Cardiac muscle cell (in vitro differentiated cells and primary cell): ENCODE results near the gene PTGS1. TPM values are rescaled to one million over a fixed set of nuclear protein-coding genes. Genes with fewer than 3 reads are reported as not detected.

ENCODE experiments used
- DNase-seq, 2 donors: peaks; one replicate each; pipeline versions ENCODE4 v3.0.0 to v3.0.0-alpha.2; 2010 to 2017; ENCODE audit warnings: low read depth in 1 of 2, low spot score in 1 of 2
- H3K27ac ChIP-seq: fragments of 200-600 bp; sonication (generic); 2 replicates; pipeline ENCODE4 v1.5.1; 2016
- H3K27me3 ChIP-seq: fragments of 200-600 bp; sonication (generic); 2 replicates; pipeline ENCODE4 v1.6.0; 2016; ENCODE audit warnings: control low read depth
- H3K36me3 ChIP-seq: fragments of 200-600 bp; sonication (generic); 2 replicates; pipeline ENCODE4 v1.5.1; 2016; ENCODE audit warnings: control low read depth
- H3K4me1 ChIP-seq: fragments of 200-600 bp; sonication (generic); 2 replicates; pipeline ENCODE4 v1.8.1; 2017; ENCODE audit warnings: low read depth, mild to moderate bottlenecking, mixed run types
- H3K4me3 ChIP-seq: fragments of 200-600 bp; sonication (generic); 2 replicates; pipeline ENCODE4 v1.5.1; 2016; ENCODE audit warnings: mild to moderate bottlenecking
- H3K9me3 ChIP-seq: fragments of 200-600 bp; sonication (generic); 2 replicates; pipeline ENCODE4 v1.5.1; 2017; ENCODE audit warnings: low read depth, mild to moderate bottlenecking, control low read depth
- polyA plus RNA-seq: library from polyadenylated mRNA; unstranded; fragments of >200 nt; fragmentation: Nextera tagmentation; extraction: Ambion mirVana; gene quantifications from 2 replicates; pipeline ENCODE4 v1.2.1, GENCODE V29; 2016
- total RNA-seq: library from RNA; depleted of rRNA; stranded (reverse); fragments of >200 nt; gene quantifications from 2 replicates; pipeline ENCODE4 v1.2.3, GENCODE V29; 2016
- TF ChIP-seq, protein P1 (sequence below): IDR thresholded peaks from 2 replicates; pipeline ENCODE4 v1.5.1; 2012; ENCODE audit warnings: low read depth, mild to moderate bottlenecking, low read length

Gene PTGS1
- total and polyA plus RNA-seq, 2 experiments from 2014 or later, result 1.2 TPM; not detected in 1

DNA sequence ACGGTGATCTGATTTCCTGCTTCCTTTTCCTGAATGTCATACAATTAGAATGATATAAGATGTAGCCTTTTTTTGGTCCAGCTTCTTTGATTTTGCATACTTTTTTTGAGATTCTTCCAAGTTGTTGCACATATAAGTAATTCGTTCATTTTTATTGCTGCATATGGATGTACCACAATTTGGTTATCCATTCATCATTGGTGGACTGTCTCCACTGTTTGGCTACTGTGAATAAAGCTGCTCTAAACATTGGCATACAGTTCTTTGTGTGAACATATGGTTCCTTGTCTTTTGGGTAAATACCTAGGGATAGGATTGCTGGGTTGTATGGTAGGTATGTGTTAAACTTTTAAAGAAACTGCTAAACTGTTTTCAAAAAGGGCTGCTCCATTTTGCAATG is 54.3 kb downstream of the PTGS1 start:
- no peak overlapping the region for H3K27ac ChIP-seq
- no peak overlapping the region for H3K4me3 ChIP-seq
- TF ChIP-seq, protein P1, sequence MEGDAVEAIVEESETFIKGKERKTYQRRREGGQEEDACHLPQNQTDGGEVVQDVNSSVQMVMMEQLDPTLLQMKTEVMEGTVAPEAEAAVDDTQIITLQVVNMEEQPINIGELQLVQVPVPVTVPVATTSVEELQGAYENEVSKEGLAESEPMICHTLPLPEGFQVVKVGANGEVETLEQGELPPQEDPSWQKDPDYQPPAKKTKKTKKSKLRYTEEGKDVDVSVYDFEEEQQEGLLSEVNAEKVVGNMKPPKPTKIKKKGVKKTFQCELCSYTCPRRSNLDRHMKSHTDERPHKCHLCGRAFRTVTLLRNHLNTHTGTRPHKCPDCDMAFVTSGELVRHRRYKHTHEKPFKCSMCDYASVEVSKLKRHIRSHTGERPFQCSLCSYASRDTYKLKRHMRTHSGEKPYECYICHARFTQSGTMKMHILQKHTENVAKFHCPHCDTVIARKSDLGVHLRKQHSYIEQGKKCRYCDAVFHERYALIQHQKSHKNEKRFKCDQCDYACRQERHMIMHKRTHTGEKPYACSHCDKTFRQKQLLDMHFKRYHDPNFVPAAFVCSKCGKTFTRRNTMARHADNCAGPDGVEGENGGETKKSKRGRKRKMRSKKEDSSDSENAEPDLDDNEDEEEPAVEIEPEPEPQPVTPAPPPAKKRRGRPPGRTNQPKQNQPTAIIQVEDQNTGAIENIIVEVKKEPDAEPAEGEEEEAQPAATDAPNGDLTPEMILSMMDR, result no peak
- no peaks in the 10 kb centered on the region for H3K9me3 ChIP-seq
- H3K36me3 ChIP-seq, result no peaks in the 10 kb centered on the region
- DNase-seq, result no peak
- H3K4me1 ChIP-seq, result no peaks in the 10 kb centered on the region
- no peaks in the 10 kb centered on the region for H3K27me3 ChIP-seq

DNA sequence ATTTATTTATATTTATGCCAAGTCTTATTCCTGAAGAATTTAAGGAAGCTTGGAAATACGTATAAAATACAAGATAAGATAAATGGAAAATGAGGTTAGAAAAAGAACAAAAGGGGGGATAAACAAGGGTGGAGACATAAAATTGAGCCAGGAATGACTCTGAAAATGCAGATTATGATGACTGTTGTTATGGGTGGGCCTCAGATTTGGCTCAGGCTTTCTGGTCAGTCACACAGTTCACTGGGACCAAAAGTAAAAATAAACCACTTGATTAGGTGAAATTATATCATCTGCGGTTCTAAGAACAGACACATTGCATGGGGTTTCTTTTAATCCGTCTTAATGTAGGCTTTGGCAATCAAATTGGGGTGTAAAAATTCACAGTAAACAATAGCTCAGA is 55.9 kb downstream of the PTGS1 start:
- Histone ChIP-seq H3K27ac (no peak overlapping the region), H3K36me3 (no peaks in the 10 kb centered on the region), H3K9me3 (no peaks in the 10 kb centered on the region), H3K4me3 (no peak overlapping the region), H3K27me3 (no peaks in the 10 kb centered on the region), H3K4me1 (no peaks in the 10 kb centered on the region)
- peak in 1 of 2 donors; percentile 63 for DNase-seq
- TF ChIP-seq, protein P1, result no peak

DNA sequence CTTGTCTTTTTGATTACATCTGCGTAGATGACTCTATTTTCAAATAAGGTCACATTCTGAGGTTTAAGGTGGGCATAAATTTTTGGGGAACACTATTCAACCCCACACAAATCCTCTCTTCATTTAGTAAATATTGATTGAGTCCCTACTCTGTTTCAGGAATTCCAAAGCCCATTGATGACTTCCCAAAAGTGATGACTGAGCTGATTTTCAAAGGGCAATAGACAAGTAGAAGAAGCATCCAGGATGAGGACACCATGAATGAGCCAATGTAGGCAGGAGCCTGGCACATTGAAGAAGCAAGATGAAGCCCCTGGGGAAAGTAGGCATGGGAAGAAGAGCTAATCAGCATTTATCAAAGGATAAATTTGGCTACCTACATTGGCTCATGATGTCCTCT is 71.7 kb downstream of the PTGS1 start:
- no peaks in the 10 kb centered on the region for H3K36me3 ChIP-seq
- H3K4me1 ChIP-seq, result no peaks in the 10 kb centered on the region
- H3K27ac ChIP-seq, result no peak overlapping the region
- no peaks in the 10 kb centered on the region for H3K27me3 ChIP-seq
- no peaks in the 10 kb centered on the region for H3K9me3 ChIP-seq
- H3K4me3 ChIP-seq, result no peak overlapping the region
- TF ChIP-seq, protein P1, result no peak
- DNase-seq, result no peak

DNA sequence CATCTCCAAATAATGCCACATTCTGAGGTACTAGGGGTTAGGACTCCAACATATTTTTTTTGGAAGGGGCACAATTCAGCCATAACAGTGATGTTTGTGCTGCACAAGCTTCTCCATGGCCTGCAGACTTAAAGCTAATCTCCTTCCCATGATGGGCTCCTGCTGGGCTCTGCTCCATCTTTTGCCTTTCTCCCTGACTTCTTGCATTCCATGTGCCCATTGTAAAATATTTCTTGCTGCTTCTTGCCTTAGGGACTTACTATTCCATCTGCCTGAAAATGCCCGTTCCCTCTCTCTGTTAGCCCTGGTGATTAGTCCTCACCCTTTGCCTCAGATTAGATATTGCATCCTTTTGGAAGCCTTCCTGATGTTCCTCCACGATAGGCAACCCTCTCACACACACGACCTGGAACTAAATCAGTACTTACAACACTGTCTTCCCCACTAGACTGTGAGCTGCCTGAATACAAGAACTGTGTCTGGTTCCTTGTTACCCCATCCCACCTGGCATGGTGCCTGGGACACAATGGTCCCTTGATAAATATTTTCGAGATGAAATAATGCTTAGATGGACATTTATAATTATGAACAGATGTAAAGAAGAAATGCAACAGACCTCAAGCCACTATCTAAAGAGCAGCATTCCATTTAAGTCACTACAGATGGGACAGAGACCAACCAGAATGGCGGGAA is 73.4 kb downstream of the PTGS1 start:
- Histone ChIP-seq H3K27me3 (no peaks in the 10 kb centered on the region), H3K36me3 (no peaks in the 10 kb centered on the region), H3K4me3 (no peak overlapping the region), H3K9me3 (no peaks in the 10 kb centered on the region), H3K4me1 (no peaks in the 10 kb centered on the region), H3K27ac (no peak overlapping the region)
- TF ChIP-seq, protein P1, result no peak
- peak in 1 of 2 donors; percentile 99 for DNase-seq

Other genes with a start within 250 kb of the PTGS1 start
- 86.9 and 116 TPM in 2 replicates for gene NDUFA8, start 211.2 kb upstream of the PTGS1 start, total RNA-seq
- gene NDUFA8, start 211.2 kb upstream of the PTGS1 start, polyA plus RNA-seq, result 287 and 336 TPM in 2 replicates
- gene MORN5, start 211.1 kb upstream of the PTGS1 start, total RNA-seq, result 0.63 TPM in 1 of 2 replicates, not detected in the other
- not detected in 2 replicates for gene MORN5, start 211.1 kb upstream of the PTGS1 start, polyA plus RNA-seq
- 0.12 and 0.14 TPM in 2 replicates for gene LHX6, start 142.1 kb upstream of the PTGS1 start, total RNA-seq
- gene LHX6, start 142.1 kb upstream of the PTGS1 start, polyA plus RNA-seq, result not detected in 2 replicates
- gene RBM18, start 106.2 kb upstream of the PTGS1 start, total RNA-seq, result 5.4 and 5.6 TPM in 2 replicates
- 16.7 and 28.2 TPM in 2 replicates for gene RBM18, start 106.2 kb upstream of the PTGS1 start, polyA plus RNA-seq
- gene MRRF, start 106.1 kb upstream of the PTGS1 start, total RNA-seq, result 41.0 and 44.4 TPM in 2 replicates
- 45.3 and 45.5 TPM in 2 replicates for gene MRRF, start 106.1 kb upstream of the PTGS1 start, polyA plus RNA-seq
- not detected in 2 replicates for gene OR1J1, start 106.9 kb downstream of the PTGS1 start, total RNA-seq
- gene OR1J1, start 106.9 kb downstream of the PTGS1 start, polyA plus RNA-seq, result not detected in 2 replicates
- not detected in 2 replicates for gene OR1J2, start 139.8 kb downstream of the PTGS1 start, total RNA-seq
- not detected in 2 replicates for gene OR1J2, start 139.8 kb downstream of the PTGS1 start, polyA plus RNA-seq
- gene OR1J4, start 148.1 kb downstream of the PTGS1 start, total RNA-seq, result not detected in 2 replicates
- not detected in 2 replicates for gene OR1J4, start 148.1 kb downstream of the PTGS1 start, polyA plus RNA-seq
- gene OR1N1, start 156.3 kb downstream of the PTGS1 start, total RNA-seq, result not detected in 2 replicates
- gene OR1N1, start 156.3 kb downstream of the PTGS1 start, polyA plus RNA-seq, result not detected in 2 replicates
- not detected in 2 replicates for gene OR1N2, start 182.1 kb downstream of the PTGS1 start, total RNA-seq
- not detected in 2 replicates for gene OR1N2, start 182.1 kb downstream of the PTGS1 start, polyA plus RNA-seq
- not detected in 2 replicates for gene OR1L8, start 212.4 kb downstream of the PTGS1 start, total RNA-seq
- not detected in 2 replicates for gene OR1L8, start 212.4 kb downstream of the PTGS1 start, polyA plus RNA-seq
- gene OR1Q1, start 243.7 kb downstream of the PTGS1 start, total RNA-seq, result not detected in 2 replicates
- not detected in 2 replicates for gene OR1Q1, start 243.7 kb downstream of the PTGS1 start, polyA plus RNA-seq